ENCODE data around the gene FLOT1. TPM values are rescaled to one million over a fixed set of nuclear protein-coding genes. Genes with fewer than 3 reads are reported as not detected.

Gene FLOT1
- total and polyA plus RNA-seq, 7 donors: 113 to 224 (median 181) TPM

DNA sequence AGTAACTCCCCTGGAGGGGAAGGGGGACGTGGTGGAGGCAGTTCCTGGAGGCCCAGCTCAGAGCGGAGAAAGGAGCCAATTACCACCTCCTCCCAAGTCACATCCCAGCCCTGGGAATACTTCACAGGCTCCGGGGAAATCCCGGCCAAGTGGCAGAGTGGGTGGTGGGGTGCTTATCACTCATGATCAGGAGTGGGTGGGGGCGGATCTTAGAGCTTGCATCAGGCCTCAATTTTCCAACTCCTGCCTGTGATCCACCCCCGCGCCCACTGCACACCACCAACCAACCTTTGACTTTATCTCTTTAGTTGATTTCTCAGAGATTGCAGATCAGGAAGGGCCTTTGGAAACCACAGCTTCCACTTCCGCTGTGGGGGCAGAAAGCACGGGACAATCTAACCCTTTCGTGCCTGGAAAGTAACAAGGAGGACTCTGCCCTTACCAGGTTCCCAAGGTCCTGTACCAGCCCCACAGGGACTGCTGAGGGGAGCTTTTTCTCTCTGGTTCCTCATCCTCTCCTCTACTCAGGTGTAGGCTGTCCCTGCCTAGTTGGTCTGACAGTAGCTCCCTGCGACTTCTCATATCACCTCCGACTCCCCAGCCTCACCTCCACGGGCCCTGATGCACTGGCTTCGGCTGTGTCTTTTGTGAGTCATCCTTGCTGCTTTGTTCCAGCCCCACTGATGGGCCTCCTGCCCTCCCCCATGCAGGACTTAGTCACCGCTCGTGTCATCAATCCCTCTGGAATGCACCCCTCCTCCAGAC is 26.8 kb upstream of the FLOT1 start:
- DNase-seq (peak; percentile 77 to 78), ATAC-seq (peak; percentile 94 to 97 (median 96))
- H3K9me3 ChIP-seq: no peaks in the 10 kb centered on the region
- no peak overlapping the region for H3K4me3 ChIP-seq
- WGBS, 3 donors: 49 to 55% (median 49%) methylated on average over 16 of the region's 16 CpGs
- H3K27me3 ChIP-seq (ENCODE audit: insufficient read depth in 3 of 3, low read length in 2 of 3): no peaks in the 10 kb centered on the region
- H3K36me3 ChIP-seq (ENCODE audit: insufficient read depth in 1 of 2, low read depth in 1 of 2): no peaks in the 10 kb centered on the region
- TF ChIP-seq, protein P1, sequence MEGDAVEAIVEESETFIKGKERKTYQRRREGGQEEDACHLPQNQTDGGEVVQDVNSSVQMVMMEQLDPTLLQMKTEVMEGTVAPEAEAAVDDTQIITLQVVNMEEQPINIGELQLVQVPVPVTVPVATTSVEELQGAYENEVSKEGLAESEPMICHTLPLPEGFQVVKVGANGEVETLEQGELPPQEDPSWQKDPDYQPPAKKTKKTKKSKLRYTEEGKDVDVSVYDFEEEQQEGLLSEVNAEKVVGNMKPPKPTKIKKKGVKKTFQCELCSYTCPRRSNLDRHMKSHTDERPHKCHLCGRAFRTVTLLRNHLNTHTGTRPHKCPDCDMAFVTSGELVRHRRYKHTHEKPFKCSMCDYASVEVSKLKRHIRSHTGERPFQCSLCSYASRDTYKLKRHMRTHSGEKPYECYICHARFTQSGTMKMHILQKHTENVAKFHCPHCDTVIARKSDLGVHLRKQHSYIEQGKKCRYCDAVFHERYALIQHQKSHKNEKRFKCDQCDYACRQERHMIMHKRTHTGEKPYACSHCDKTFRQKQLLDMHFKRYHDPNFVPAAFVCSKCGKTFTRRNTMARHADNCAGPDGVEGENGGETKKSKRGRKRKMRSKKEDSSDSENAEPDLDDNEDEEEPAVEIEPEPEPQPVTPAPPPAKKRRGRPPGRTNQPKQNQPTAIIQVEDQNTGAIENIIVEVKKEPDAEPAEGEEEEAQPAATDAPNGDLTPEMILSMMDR (IDR thresholded peaks at IDR 0.05): no peak
- intact Hi-C loops (cut with DNase I): no loop called here
- H3K27ac ChIP-seq: peak overlapping the region; percentile 46
- peaks cover 16% of the 10 kb centered on the region for H3K4me1 ChIP-seq

DNA sequence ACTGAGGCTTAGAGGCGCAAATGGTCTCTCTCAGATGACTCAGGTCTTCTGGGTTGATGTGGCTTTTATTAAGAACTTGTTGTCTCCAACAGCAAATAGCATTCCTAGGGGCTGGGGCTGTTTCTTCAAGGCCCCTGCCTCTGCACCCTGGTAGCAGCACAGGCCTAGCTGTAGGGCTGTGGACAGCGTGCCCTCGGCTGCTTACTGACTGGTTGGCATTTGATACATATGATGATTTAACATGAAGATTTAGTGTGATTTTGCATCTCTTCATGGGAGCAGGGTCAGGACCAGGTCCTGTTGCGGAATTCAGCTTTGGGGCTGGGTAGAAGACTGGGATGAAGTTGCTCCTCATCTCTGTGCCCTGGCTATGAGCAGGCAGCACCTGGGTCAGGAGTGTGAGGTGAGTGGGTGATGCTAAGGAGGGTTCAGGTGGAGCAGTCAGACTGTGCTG is 26.2 kb upstream of the FLOT1 start:
- intact Hi-C loops (cut with DNase I): no loop called here
- peak in 3 of 4 donors; percentile 3 to 26 (median 23) for ATAC-seq
- WGBS, 3 donors: 94 to 100% (median 98%) methylated on average over 4 of the region's 4 CpGs

DNA sequence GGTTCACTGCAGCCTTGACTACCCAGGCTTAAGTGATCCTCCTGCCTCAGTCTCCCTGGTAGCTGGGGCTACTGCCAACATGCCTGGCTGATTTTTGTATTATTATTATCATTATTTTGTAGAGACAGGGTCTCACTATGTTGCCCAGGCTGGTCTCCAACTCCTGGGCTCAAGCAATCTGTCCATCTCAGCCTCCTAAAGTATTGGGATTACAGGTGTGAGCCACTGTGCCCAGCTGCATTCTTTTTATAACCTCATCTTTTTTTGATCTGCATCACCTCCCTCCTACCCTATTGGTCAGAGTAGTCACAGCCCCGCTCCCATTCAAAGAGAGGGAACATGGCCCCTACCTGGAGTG is 25.4 kb upstream of the FLOT1 start:
- TF ChIP-seq, protein P1 (IDR thresholded peaks at IDR 0.05): no peak
- ATAC-seq: no peak
- Histone ChIP-seq H3K9me3 (no peaks in the 10 kb centered on the region), H3K36me3 (ENCODE audit: insufficient read depth in 1 of 2, low read depth in 1 of 2) (no peaks in the 10 kb centered on the region), H3K27ac (no peak overlapping the region), H3K4me3 (no peak overlapping the region), H3K27me3 (ENCODE audit: insufficient read depth in 3 of 3, low read length in 2 of 3) (no peaks in the 10 kb centered on the region), H3K4me1 (peaks cover 16% of the 10 kb centered on the region)
- WGBS, 3 donors: 100% methylated on average over 1 of the region's 1 CpG
- DNase-seq: no peak
- intact Hi-C loops (cut with DNase I): no loop called here

More for the DNA sequence above, 26.2 kb upstream of the FLOT1 start:
- Histone ChIP-seq H3K27me3 (ENCODE audit: insufficient read depth in 3 of 3, low read length in 2 of 3) (no peaks in the 10 kb centered on the region), H3K36me3 (ENCODE audit: insufficient read depth in 1 of 2, low read depth in 1 of 2) (no peaks in the 10 kb centered on the region), H3K9me3 (no peaks in the 10 kb centered on the region), H3K4me3 (no peak overlapping the region), H3K27ac (no peak overlapping the region), H3K4me1 (peaks cover 16% of the 10 kb centered on the region)
- TF ChIP-seq, protein P1 (IDR thresholded peaks at IDR 0.05): no peak
- DNase-seq: no peak

DNA sequence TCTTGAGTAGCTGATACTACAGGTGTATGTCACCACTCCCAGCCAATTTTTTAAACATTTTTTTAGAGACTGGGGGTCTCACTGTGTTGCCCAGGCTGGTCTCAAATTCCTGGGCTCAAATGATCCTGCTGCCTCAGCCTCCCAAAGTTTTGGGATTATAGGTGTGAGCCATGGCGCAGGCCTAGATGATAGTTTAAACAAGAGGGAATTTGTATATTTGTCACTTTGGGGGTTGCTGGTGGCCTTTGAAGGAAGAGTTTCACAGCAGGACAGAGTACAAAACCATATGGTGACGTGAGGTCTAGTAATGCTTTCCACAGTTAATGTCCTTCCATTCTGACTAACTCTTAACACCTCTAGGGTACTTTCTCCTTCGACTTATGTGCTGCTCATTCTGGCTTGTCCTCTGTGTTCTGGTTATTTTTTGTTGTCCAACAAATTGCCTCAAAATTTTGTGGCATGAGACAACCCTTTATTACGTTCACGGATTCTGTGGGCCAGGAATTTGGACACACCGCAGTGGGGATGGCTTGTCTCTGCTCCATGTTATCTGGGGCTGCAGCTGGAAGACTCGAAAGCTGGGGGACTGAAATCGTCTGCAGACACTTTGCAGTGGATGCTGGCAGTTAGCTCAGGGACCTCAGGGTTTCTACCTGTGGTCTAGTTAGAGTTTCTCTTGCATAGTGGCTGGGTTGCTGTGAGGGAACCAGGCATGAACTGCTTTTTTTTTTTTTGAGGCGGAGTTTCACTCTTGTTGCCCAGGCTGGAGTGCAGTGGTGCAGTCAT is 24.9 kb upstream of the FLOT1 start:
- Histone ChIP-seq H3K4me1 (peaks cover 16% of the 10 kb centered on the region), H3K36me3 (ENCODE audit: insufficient read depth in 1 of 2, low read depth in 1 of 2) (no peaks in the 10 kb centered on the region), H3K27me3 (ENCODE audit: insufficient read depth in 3 of 3, low read length in 2 of 3) (no peaks in the 10 kb centered on the region), H3K4me3 (no peak overlapping the region), H3K27ac (no peak overlapping the region), H3K9me3 (no peaks in the 10 kb centered on the region)
- WGBS, 3 donors: 74 to 88% (median 75%) methylated on average over 8 to 9 of the region's 9 CpGs
- TF ChIP-seq, protein P1 (IDR thresholded peaks at IDR 0.05): no peak
- intact Hi-C loops (cut with DNase I): no loop called here
- no peak for ATAC-seq
- DNase-seq: no peak
